Aortic smooth muscle cell (primary cell): ENCODE results near the gene NLRP7. TPM values are rescaled to one million over a fixed set of nuclear protein-coding genes. Genes with fewer than 3 reads are reported as not detected.

Source experiments
- total RNA-seq: library from RNA; depleted of rRNA; stranded (reverse); fragments of >200 nt; gene quantifications from 2 replicates; pipeline ENCODE4 v1.2.3, GENCODE V29; 2014

Gene NLRP7
- not detected in 2 replicates for total RNA-seq

DNA sequence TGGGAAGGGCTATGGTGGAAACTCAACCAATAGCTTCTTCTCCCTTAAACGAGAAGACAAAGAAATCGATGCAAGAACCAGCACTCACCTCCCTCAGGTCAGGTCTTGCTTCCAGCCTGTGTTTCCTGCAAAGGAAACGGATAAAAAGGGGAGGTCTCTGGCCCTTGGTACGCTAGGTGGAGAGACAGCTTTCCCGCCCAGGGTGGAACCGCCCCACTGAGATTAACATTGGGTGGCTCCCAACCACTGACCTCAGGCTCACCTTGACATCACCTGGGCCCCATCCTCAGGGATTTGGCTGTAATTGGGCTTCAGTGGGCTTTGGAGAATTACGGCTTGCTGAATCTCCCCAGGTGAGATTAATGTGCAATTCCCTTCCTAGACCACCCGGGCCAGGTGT, at the start of gene NLRP7:
TSS of gene NLRP7 (minus strand) at position 150 of the 400 bp plus-strand sequence.

DNA sequence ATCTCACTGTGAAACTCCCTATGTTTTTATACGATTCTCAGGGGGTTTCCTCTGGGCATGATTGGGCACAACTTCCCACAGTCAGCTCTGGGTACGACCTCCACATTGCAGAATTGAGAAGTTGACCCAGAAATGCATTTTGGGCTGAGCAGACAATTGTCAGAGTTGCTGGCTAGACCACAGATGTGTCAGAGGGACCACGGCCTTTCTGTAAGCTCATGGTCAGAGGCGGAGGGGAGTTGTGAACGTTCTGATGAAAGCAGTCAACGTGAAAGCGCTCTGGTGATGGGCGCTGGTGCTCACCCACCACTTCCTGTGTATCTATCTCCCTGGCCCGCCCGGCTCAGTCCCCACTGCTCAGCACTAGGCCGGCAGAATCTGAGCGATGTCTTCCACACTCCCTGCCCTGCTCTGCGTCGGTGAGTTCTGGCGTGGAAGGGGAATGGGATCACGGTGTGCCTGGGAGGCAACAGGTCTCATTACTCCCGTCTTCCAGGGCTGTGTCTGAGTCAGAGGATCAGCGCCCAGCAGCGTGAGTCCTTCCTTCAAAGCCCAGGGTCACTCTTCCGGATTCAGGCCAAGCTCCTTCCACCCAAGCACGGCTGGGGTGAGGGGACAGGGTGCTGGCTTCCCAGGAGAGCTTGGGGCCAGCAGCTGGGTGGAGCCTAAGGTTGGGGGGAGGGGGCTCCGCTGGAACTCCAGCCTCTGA, 41.4 kb downstream of the NLRP7 start, which contains the start of gene NCR1:
TSS of gene NCR1 (plus strand) at position 346 of the 709 bp plus-strand sequence. CDS start at position 386, 40 bp downstream.

GRCh38 chr19:54873990-54874389, 73.3 kb downstream of the NLRP7 start, which contains the start of gene FCAR:
Gene FCAR, plus strand, starts transcription at chr19:54874235. Its CDS starts 55 bp downstream, at chr19:54874290.

Other genes with a start within 250 kb of the NLRP7 start
- not detected in 2 replicates for gene KIR3DL3, start 223.1 kb downstream of the NLRP7 start, total RNA-seq
- gene KIR2DL3, start 209.0 kb downstream of the NLRP7 start, total RNA-seq = not detected in 2 replicates
- not detected in 2 replicates for gene KIR2DL1, start 177.7 kb downstream of the NLRP7 start, total RNA-seq
- gene KIR2DL4, start 143.9 kb downstream of the NLRP7 start, total RNA-seq = not detected in 2 replicates
- gene KIR3DL1, start 131.1 kb downstream of the NLRP7 start, total RNA-seq = not detected in 2 replicates
- not detected in 2 replicates for gene KIR2DS4, start 114.9 kb downstream of the NLRP7 start, total RNA-seq
- gene KIR3DL2, start 97.1 kb downstream of the NLRP7 start, total RNA-seq = not detected in 2 replicates
- gene FCAR, start 73.3 kb downstream of the NLRP7 start, total RNA-seq = not detected in 2 replicates
- gene NCR1, start 41.4 kb downstream of the NLRP7 start, total RNA-seq = not detected in 2 replicates
- gene NLRP2, start 18.8 kb upstream of the NLRP7 start, total RNA-seq = 0.13 TPM in 1 of 2 replicates, not detected in the other
- not detected in 2 replicates for gene GP6, start 90.7 kb upstream of the NLRP7 start, total RNA-seq
- 7.3 and 9.5 TPM in 2 replicates for gene RDH13, start 115.6 kb upstream of the NLRP7 start, total RNA-seq
- gene EPS8L1, start 128.3 kb upstream of the NLRP7 start, total RNA-seq = 0.53 and 0.75 TPM in 2 replicates
- 35.0 and 37.6 TPM in 2 replicates for gene PPP1R12C, start 170.1 kb upstream of the NLRP7 start, total RNA-seq
- 1.2 and 1.7 TPM in 2 replicates for gene TNNT1, start 201.7 kb upstream of the NLRP7 start, total RNA-seq
- gene TNNI3, start 210.2 kb upstream of the NLRP7 start, total RNA-seq = not detected in 2 replicates
- gene DNAAF3, start 219.1 kb upstream of the NLRP7 start, total RNA-seq = 0.40 and 0.44 TPM in 2 replicates
- under 0.01 and 0.26 TPM in 2 replicates for gene SYT5, start 232.8 kb upstream of the NLRP7 start, total RNA-seq